ENCODE measurements around the gene SERPINA4. TPM values are rescaled to one million over a fixed set of nuclear protein-coding genes. Genes with fewer than 3 reads are reported as not detected.

The SERPINA4 gene
- total and polyA plus RNA-seq, 2 of the 13 experiments (the other 11 are each of a cell fraction or from before 2014, with no cell fraction given), result 39.1 to 57.8 TPM

GRCh38 chr14:94542111-94542810, 19.0 kb upstream of the SERPINA4 start (continued):
- peak; percentile 45 for TF ChIP-seq ZBTB38 (CRISPR knock-in tag; IDR thresholded peaks at IDR 0.05)
- no peak for TF ChIP-seq NFKBIZ (CRISPR knock-in tag; IDR thresholded peaks at IDR 0.05)
- TF ChIP-seq FOXA3 (CRISPR knock-in tag; IDR thresholded peaks at IDR 0.05), result peak; percentile 68; the same call in 1 of the 2 replicates
- 0 out of 2 replicates have a peak, but pooled peaks have one; percentile 28 for TF ChIP-seq MIXL1 (CRISPR knock-in tag; IDR thresholded peaks at IDR 0.05)
- TF ChIP-seq ARNTL (CRISPR knock-in tag; IDR thresholded peaks at IDR 0.05), result peak; percentile 34; the same call in 1 of the 2 replicates
- TF ChIP-seq TFDP1 (CRISPR knock-in tag; IDR thresholded peaks at IDR 0.05; ENCODE audit: borderline replicate concordance), result 0 out of 2 replicates have a peak, but pooled peaks have one; percentile 29
- no peak for TF ChIP-seq HMGXB3 (CRISPR knock-in tag; IDR thresholded peaks at IDR 0.05; ENCODE audit: borderline replicate concordance)
- TF ChIP-seq PAXIP1 (CRISPR knock-in tag; conservative IDR thresholded peaks at IDR 0.05), result peak; percentile 52
- TF ChIP-seq RBAK (CRISPR knock-in tag; IDR thresholded peaks at IDR 0.05), result peak; percentile 89
- no peak for TF ChIP-seq ZNF773 (CRISPR knock-in tag; IDR thresholded peaks at IDR 0.05; ENCODE audit: borderline replicate concordance)
- 0 out of 2 replicates have a peak, but pooled peaks have one; percentile 2 for TF ChIP-seq ZBTB46 (CRISPR knock-in tag; IDR thresholded peaks at IDR 0.05; ENCODE audit: borderline replicate concordance)
- peak; percentile 38; the same call in 1 of the 2 replicates for TF ChIP-seq ZNF607 (CRISPR knock-in tag; IDR thresholded peaks at IDR 0.05; ENCODE audit: borderline replicate concordance)
- TF ChIP-seq ZKSCAN5 (CRISPR knock-in tag; IDR thresholded peaks at IDR 0.05), result no peak
- TF ChIP-seq CBFB (CRISPR knock-in tag; IDR thresholded peaks at IDR 0.05), result no peak

All from HepG2 (cell line).